Ovary (tissue), 9 donors: ENCODE measurements around the gene CCDC148. TPM values are rescaled to one million over a fixed set of nuclear protein-coding genes. Genes with fewer than 3 reads are reported as not detected.

ENCODE experiments used
- DNase-seq, 5 donors: peaks; one replicate each; pipeline ENCODE4 v3.0.0-alpha.2; 2019 to 2020
- H3K27ac ChIP-seq, 2 donors: fragments of 200-600 bp; one replicate each; pipeline versions ENCODE4 v1.5.1 to v1.8.0; 2019 to 2022
- H3K27me3 ChIP-seq: fragments of 200-600 bp; one replicate; pipeline ENCODE4 v1.8.0; 2022
- H3K36me3 ChIP-seq: fragments of 200-600 bp; sonication (generic); one replicate; pipeline ENCODE4 v1.5.1; 2019
- H3K4me1 ChIP-seq: one replicate; pipeline ENCODE4 v1.8.1; 2013; ENCODE audit warnings: mild to moderate bottlenecking, moderate library complexity; ENCODE audit not compliant: insufficient read depth
- H3K4me3 ChIP-seq: fragments of 200-600 bp; sonication (generic); one replicate; pipeline ENCODE4 v1.5.1; 2017
- H3K9me3 ChIP-seq, 2 donors: fragments of 200-600 bp in 1 of 2; sonication (generic) in 1 of 2; one replicate each; pipeline versions ENCODE4 v1.5.1 to v1.8.1; 2013 to 2019; ENCODE audit warnings: mild to moderate bottlenecking in 1 of 2, moderate library complexity in 1 of 2
- EP300 ChIP-seq: sonication (generic); formaldehyde crosslinking; IDR thresholded peaks from one replicate; pipeline ENCODE4 v1.6.1; 2017; ENCODE audit warnings: antibody characterized with exemption
- POLR2A ChIP-seq: fragments of 450-650 bp; IDR thresholded peaks from one replicate; pipeline ENCODE4 v1.6.1; 2017; ENCODE audit warnings: antibody characterized with exemption, mild to moderate bottlenecking, moderate library complexity
- WGBS, 3 donors: extraction: QIAGEN DNeasy Blood & Tissue Kit in 1 of 3; methylation state at CpG; one replicate each; pipeline versions ENCODE4 v1.1.5 to v1.1.7; 2013 to 2017; 5-methylcytosine and 5-hydroxymethylcytosine counted together
- intact Hi-C, 4 donors: fragments of 100-400 bp; cut with DNase I; formaldehyde crosslinking; loops; one replicate each; pipeline versions ENCODE4 v1.11.0 to v1.15.1; 2022 to 2023
- polyA plus RNA-seq, 2 donors: library from polyadenylated mRNA; stranded (reverse); fragments of 200-250 nt in 1 of 2; fragments of 350-450 nt in 1 of 2; fragmentation: Illumina TruSeq in 1 of 2; extraction: RNeasy Lipid Tissue Mini Kit (QIAGEN cat#74804) in 1 of 2; gene quantifications; one replicate each; pipeline ENCODE4 v1.2.3, GENCODE V29; 2013 to 2014
- total RNA-seq, 7 donors: library from RNA; depleted of rRNA in 2 of 7; stranded (reverse); fragments of >200 nt in 2 of 7; fragmentation: NEBNext Ultra II Directional in 3 of 7; extraction: Animal tissue kit (Norgen Biotek cat#: 25700) in 3 of 7; gene quantifications; one replicate each; pipeline versions ENCODE4 v1.1.0 to v1.2.4, GENCODE V29; 2016 to 2023
- TF ChIP-seq, protein P1 (sequence below), 3 donors: fragments of 450-650 bp in 2 of 3; fragments of 200-600 bp in 1 of 3; IDR thresholded peaks; one replicate each; pipeline versions ENCODE4 v1.5.1 to v1.8.0; 2016 to 2022; ENCODE audit warnings: antibody characterized with exemption in 3 of 3, mild to moderate bottlenecking in 1 of 3
- donor health status: DM: no; HTN: no; CAD: no; lungs with moderate emphysema.
- donor health status: DM: no; HTN: no; CAD: no.
- donor health status: Bipolar disorder and iron deficiency.
- donor health status: DM: yes; HTN: yes; CAD: no.
- donor health status: DM: no; HTN: no; CAD: no.
- donor health status: DM: yes; HTN: yes; CAD: no.

CCDC148 gene
- total and polyA plus RNA-seq, 9 donors: 0.80 to 6.6 (median 3.5) TPM

DNA sequence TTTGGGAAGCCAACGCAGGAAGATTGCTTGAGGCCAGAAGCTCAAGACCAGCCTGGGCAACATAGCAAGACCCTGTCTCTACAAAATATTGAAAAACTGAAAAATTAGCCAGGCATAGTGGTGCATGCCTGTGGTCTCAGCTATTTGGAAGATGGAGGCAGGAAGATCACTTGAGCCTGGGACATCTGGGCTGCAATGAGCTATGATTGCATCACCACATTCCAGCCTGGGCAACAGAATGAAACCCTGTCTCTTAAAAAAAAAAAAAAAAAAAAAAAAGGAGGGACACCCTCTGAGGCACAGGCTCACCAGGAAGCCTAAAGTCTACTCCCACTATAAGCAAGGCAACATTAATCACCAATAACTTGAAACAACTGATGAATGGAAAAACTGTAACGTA lies 151.1 kb downstream of the CCDC148 start:
- no peaks in the 10 kb centered on the region for H3K36me3 ChIP-seq
- TF ChIP-seq POLR2A: no peak
- H3K9me3 ChIP-seq: no peaks in the 10 kb centered on the region
- 93 to 97% (median 94%) methylated on average over 2 of the region's 2 CpGs for WGBS, 3 donors
- DNase-seq: no peak
- no peak overlapping the region for H3K4me3 ChIP-seq
- no peak overlapping the region for H3K27ac ChIP-seq
- H3K4me1 ChIP-seq: no peaks in the 10 kb centered on the region
- intact Hi-C loops: no loop called here
- H3K27me3 ChIP-seq: no peaks in the 10 kb centered on the region

DNA sequence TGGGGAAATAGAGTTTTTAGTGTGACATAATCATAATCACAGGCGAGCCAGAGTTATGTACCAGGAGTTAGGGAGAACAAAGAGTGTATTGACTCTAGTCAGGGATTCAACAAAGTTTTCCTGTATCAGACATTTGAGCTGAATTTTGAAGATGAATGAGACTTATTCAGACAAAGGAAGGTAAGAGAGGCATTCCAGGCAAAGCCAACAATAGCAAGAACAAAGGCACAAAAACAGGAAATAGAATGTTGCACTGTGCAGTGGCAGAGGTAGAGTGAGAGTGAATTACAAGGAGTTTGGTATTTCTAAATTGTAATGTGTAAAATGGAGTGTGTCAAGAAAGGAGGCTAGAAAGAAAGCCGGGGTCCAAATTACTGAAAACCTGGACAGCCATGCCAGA lies 156.2 kb downstream of the CCDC148 start:
- Histone ChIP-seq H3K4me3 (no peak overlapping the region), H3K27ac (no peak overlapping the region), H3K27me3 (no peaks in the 10 kb centered on the region), H3K36me3 (no peaks in the 10 kb centered on the region), H3K9me3 (no peaks in the 10 kb centered on the region), H3K4me1 (no peaks in the 10 kb centered on the region)
- WGBS, 3 donors: 91 to 92% (median 91%) methylated on average over 2 of the region's 2 CpGs
- intact Hi-C loops: no loop called here
- TF ChIP-seq EP300 (no peak), POLR2A (no peak)
- TF ChIP-seq, protein P1, sequence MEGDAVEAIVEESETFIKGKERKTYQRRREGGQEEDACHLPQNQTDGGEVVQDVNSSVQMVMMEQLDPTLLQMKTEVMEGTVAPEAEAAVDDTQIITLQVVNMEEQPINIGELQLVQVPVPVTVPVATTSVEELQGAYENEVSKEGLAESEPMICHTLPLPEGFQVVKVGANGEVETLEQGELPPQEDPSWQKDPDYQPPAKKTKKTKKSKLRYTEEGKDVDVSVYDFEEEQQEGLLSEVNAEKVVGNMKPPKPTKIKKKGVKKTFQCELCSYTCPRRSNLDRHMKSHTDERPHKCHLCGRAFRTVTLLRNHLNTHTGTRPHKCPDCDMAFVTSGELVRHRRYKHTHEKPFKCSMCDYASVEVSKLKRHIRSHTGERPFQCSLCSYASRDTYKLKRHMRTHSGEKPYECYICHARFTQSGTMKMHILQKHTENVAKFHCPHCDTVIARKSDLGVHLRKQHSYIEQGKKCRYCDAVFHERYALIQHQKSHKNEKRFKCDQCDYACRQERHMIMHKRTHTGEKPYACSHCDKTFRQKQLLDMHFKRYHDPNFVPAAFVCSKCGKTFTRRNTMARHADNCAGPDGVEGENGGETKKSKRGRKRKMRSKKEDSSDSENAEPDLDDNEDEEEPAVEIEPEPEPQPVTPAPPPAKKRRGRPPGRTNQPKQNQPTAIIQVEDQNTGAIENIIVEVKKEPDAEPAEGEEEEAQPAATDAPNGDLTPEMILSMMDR (IDR thresholded peaks at IDR 0.05): no peak
- no peak for DNase-seq

DNA sequence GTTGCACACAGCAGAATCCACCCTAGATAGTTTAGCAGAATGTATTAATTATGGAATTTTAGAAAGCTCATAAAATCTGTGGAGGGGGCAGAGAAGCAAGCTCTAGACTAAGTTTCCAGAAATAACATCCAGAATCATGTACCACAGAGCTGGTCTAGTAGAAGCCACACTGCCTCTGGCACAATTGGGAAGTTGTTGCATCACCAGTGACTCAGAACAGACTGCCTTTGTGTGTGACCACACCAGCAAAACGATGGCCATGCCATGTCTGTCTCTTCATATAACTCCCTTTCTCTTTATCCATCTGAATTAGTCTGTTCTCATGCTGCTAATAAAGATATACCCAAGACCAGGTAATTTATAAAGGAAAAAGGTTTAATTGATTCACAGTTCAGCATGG lies 158.9 kb downstream of the CCDC148 start:
- intact Hi-C loops: no loop called here
- no peaks in the 10 kb centered on the region for H3K27me3 ChIP-seq
- H3K36me3 ChIP-seq: no peaks in the 10 kb centered on the region
- H3K27ac ChIP-seq: no peak overlapping the region
- TF ChIP-seq, protein P1 (IDR thresholded peaks at IDR 0.05): no peak
- TF ChIP-seq POLR2A (no peak), EP300 (no peak)
- H3K4me1 ChIP-seq: no peaks in the 10 kb centered on the region
- WGBS, 3 donors: 79 to 92% (median 87%) methylated on average over 1 of the region's 1 CpG
- no peak overlapping the region for H3K4me3 ChIP-seq
- DNase-seq: no peak
- no peaks in the 10 kb centered on the region for H3K9me3 ChIP-seq

DNA sequence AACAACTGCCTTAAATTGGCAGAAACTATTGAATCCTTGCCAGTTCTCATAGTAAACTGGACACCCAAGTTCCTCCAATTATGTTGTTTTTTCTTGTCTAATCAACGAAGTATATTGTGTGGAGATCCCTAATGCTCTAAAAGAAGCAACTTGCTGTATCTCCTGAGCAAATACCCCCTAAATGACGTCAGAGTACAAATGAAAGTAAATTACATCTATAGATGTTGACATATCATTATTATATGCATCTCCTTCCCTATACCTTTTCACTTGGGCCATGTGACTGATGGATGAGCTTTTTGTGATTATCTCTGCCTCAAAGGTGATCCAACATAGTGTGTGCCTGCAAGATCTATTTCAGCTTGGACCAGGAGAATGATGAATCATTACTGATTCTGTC lies 159.4 kb downstream of the CCDC148 start:
- H3K36me3 ChIP-seq: no peaks in the 10 kb centered on the region
- H3K27ac ChIP-seq: no peak overlapping the region
- no peak for DNase-seq
- intact Hi-C loops: no loop called here
- H3K4me3 ChIP-seq: no peak overlapping the region
- H3K9me3 ChIP-seq: no peaks in the 10 kb centered on the region
- TF ChIP-seq EP300: no peak
- TF ChIP-seq, protein P1 (IDR thresholded peaks at IDR 0.05): no peak
- no peak for TF ChIP-seq POLR2A
- 56 to 72% (median 68%) methylated on average over 2 of the region's 2 CpGs for WGBS, 3 donors
- no peaks in the 10 kb centered on the region for H3K4me1 ChIP-seq
- H3K27me3 ChIP-seq: no peaks in the 10 kb centered on the region

DNA sequence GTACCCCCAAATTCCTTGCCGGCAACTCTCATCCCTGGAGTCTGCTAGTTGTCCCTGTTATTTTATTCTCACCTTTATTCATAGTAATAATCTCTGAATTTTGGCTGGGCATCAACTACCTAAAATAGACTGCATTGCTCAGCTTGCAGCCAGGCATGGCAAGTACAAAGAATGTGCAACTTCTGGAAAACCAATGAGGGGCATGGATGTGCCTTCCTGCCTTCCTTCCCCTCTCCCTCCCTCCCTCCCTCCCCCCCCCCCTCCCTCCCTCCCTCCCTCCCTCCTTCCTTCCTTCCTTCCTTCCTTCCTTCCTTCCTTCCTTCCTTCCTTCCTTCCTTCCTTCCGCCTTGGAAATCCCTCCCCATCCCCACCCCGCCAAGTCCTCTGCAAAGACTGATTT lies 162.8 kb downstream of the CCDC148 start:
- H3K27ac ChIP-seq: no peak overlapping the region
- TF ChIP-seq EP300 (no peak), POLR2A (no peak)
- TF ChIP-seq, protein P1 (IDR thresholded peaks at IDR 0.05): no peak
- H3K27me3 ChIP-seq: no peaks in the 10 kb centered on the region
- no peaks in the 10 kb centered on the region for H3K9me3 ChIP-seq
- intact Hi-C loops: no loop called here
- DNase-seq: no peak
- WGBS, 3 donors: 90 to 96% (median 90%) methylated on average over 2 to 3 of the region's 3 CpGs
- no peak overlapping the region for H3K4me3 ChIP-seq
- no peaks in the 10 kb centered on the region for H3K36me3 ChIP-seq
- no peaks in the 10 kb centered on the region for H3K4me1 ChIP-seq
